NB4 (cell line): ENCODE data around the gene SHB.

Experiments
- POLR2A ChIP-seq: IDR thresholded peaks from 2 replicates; pipeline ENCODE4 v1.6.1; 2011; ENCODE audit warnings: mild to moderate bottlenecking; ENCODE audit not compliant: insufficient read length; ENCODE audit errors: extremely low read depth
- TF ChIP-seq, protein P1 (sequence below): IDR thresholded peaks from one replicate; pipeline ENCODE4 v1.5.1; 2012; ENCODE audit warnings: low read depth, low read length

DNA sequence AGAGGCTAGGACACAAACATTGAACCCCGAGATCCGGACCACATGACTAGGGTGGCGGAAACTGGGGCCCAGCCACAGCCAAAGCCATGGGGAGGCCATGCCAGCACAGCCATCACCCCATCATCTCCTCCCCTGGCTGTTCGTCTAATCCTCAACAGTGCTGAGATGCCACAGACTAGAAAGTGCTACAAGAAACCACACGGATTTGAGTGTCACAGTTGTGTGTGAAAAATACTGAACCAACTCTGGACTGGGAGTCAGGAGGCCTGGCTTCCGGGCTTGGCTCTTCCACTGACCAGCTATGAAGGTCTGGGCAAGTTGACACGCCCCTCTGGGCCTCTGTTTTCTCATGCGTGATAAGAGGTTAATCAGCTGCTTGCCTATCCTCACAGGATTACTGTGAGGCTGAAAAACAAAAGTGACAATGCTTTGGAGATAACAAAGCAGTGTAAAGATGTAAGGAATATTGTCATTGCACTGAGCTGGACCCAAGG, 38.8 kb upstream of the SHB start:
- TF ChIP-seq POLR2A, result no peak
- TF ChIP-seq, protein P1, sequence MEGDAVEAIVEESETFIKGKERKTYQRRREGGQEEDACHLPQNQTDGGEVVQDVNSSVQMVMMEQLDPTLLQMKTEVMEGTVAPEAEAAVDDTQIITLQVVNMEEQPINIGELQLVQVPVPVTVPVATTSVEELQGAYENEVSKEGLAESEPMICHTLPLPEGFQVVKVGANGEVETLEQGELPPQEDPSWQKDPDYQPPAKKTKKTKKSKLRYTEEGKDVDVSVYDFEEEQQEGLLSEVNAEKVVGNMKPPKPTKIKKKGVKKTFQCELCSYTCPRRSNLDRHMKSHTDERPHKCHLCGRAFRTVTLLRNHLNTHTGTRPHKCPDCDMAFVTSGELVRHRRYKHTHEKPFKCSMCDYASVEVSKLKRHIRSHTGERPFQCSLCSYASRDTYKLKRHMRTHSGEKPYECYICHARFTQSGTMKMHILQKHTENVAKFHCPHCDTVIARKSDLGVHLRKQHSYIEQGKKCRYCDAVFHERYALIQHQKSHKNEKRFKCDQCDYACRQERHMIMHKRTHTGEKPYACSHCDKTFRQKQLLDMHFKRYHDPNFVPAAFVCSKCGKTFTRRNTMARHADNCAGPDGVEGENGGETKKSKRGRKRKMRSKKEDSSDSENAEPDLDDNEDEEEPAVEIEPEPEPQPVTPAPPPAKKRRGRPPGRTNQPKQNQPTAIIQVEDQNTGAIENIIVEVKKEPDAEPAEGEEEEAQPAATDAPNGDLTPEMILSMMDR, result no peak
